ENCODE results near the gene MEIS1. TPM values are rescaled to one million over a fixed set of nuclear protein-coding genes. Genes with fewer than 3 reads are reported as not detected.

The MEIS1 gene
- total RNA-seq, 1 experiment from 2014 or later: 2.5 TPM

DNA sequence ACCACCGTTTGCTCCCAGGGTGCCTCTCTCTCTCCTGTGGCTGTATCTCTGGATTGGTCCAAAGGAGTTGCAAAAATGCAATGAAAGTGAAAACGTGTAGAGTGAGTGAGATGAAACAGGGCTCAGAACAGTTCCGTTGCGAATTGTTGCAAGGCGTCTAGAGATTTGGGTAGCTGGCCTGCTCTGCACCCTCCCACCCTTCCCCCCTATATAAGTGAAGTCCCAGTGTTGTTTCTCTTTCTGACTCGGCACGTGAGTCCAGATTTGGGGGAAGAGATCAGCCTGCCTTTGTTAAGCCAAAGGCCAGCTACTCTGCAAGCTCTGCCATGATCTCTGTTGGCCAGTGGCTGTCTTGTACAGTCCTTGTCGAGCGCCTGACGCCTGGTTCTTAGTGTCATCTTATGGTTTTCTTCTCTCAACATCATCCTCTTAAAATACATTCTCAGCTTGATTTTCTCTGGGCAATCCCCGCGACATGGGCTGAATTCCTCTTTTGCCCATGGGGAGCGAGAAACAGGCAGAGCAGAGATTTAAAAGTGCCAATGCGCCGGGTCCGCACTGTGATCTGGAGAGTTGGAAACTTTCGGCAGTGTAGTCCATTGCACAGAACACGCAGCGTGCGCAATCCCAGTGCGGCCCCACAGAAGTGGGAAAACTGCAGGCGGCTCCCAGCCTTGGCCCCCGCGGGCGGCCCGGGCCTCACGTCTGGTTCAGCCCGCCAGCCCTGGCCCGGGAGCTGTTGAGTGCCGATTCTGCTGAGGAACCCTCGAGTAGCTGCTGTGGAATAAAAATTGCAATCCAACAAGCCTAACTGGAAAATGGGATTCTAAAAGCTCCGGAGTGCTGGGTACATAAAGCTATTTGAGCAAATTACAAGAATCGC, 9.3 kb downstream of the MEIS1 start:
- no peak for DNase-seq (ENCODE audit: low read depth)

DNA sequence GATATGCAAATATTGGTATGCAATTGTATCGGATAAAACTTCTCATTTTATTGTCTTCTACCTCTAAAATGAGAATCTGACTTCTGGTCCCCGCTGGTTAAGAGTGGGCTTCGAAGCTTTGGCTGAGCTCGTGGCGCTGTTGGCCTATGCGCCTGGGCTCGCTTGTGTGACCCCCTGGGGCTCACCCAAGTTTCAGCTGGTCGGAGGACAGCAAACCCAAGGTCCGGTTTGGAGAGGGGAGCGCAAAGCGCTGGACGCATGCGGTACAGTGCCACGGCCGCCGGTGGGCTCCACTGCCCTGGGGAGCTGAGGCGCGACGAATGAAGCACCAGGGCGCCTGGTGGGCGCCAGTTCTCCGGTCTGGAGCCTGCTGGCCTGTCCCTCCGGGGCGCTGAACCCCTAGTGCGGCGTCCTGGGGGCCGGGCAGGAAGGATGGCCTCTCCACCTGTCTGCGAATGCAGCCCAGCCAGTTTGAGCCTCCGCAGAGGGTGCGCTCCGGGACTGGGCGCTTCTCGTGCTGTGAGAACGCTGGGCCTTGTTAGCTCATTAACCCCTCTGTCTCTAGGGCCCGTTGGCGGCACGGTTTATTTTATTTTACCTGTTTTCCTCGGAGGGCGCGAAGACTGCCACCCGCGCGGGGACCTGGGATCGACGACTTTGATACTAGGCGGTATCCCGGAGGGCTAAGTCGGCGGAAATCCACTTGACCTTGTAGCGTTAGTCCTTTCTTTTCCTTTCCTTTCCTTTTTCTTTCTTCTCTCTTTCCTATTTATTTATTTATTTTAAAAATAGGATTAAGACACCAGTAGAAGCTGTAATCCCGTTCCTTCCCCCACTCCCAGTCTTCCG, 10.4 kb downstream of the MEIS1 start:
- DNase-seq (ENCODE audit: low read depth): no peak

DNA sequence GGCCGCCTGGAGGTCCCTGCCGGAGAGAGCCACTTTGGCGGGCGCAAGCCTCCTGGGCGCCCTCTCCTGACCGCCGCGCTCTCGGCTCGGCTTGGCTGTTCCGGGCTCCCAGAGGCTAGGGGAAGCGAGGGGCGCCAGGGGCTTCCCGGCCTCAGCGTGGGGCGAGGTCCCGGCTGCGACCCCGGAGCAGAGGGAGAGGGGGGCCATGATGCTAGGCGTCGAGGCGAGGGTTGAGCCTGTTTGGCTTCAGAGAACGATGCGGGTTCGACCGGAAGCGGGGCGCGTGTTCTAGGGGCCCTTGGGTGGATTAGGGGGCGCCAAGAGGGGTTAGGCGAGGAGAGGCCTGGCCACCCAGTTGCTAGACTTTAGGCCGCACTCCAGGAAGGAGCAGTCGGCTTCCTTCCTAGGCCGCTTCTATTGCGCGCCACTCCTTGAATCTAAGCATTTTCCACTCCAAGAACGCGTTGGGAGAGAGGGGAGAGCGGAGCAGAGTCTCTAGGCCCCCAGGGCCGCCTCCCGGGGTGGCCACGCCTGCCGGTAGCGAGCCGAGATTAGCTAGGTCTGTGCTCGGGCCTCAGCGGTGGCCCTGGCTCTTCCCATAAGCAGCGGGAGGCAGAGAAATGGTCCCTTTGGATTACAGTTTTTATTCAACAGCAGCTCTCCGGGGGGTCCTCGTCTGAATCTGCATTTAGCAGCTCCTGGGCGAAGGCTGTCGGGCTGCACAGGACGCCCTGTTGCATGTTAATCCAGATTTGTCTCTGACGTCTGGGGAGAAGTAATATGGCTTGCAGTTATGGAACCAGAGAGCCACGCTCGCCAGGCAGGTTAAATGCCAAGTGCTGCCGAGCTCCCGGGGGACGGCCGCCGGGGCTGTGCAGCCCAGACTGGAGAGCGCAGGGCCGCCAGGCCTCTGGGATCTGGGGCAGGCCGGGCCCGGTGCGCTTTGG, 11.3 kb downstream of the MEIS1 start:
- no peak for DNase-seq (ENCODE audit: low read depth)

DNA sequence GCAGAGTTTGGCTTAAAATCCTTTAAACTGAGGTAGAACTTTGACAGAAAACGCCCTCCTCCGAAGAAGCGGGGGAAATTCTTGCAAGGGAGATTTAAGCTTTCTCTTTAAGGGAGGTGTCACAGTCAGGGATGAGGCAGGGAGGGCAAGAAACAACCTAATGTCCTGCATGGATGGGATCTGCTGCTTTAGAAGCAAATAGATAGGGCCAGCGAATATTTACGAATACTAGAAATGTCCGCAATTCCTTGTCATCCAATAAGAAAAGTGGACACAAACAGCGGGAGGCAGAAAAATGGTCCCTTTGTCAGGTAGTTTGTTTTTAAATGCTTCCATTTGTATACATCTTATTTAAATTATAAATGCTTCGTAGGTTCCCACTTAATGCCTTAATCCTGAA, 12.0 kb downstream of the MEIS1 start:
- DNase-seq (ENCODE audit: low read depth): no peak

DNA sequence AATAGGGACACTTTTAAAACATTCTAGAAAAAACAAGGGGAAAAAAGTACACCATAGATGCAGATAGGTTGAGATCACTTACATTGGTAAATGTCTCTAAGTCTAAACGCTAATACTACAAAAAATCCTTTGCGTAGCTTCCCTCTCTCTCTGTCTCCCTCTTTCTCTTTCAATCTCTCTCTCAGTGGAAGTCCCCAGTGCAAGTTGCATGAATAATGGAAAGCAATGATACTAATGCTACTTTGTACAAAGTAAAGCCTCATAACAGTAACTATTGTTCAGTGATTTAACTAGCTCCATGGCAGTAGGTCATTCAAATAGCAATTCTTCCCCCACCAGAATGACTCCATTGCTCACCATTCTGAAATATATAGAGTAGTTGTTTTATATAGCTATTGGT, 12.8 kb downstream of the MEIS1 start:
- no peak for DNase-seq (ENCODE audit: low read depth)

DNA sequence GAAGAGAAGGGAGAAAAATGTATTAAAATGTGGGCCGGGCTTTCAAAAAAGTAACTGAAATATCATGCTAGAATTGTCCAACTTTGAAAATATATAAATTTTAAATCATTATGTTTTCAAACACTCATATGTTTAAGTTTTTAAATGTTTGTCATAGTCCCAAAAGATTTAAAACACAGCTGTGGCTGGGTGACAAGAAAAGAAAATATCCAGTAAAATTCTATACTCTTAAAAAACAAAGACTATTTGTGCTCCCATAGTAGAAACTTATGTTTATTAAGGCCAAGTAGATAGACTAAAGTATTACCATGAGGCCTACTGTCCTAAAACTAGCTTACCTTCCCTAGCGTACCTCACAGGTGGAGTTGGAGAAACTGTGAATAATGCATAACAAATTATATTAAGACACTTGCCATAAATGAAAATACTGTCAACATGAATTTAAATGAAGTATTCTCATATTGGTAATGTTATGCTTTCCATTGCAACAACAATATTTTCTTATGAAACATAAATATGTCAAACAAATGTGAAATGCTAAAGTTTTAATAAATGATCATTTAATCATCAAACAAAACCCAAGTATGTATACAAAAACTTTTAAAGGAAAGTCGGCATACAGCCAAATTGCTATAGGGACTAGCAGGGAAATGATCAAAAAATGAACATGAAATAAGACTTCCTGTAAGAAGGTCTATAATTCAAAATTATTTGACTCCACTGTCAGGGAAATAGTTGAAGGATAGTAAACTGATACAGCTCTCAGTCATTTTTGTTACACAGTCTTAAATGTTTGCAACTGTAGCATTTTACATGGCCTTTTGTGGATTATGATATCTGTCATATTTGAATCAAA, 13.4 kb downstream of the MEIS1 start:
- DNase-seq (ENCODE audit: low read depth): no peak

DNA sequence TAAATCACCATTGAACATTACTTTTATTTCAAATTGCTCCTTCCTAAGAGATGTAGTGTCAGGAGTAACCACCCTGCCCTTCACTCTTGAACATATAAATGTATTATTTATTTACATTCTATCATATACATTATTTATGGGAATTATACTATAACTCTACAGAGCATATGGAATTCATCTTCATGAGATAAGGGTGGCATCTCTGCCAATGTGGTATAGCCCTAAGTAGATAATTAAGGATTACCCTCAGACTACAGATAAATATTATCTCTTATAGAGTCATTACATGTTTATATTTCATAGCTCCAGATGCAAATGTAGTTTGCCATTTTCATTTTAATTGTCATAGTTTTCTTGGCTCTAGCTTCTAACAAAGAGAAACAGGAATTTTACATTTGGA, 17.3 kb downstream of the MEIS1 start:
- DNase-seq (ENCODE audit: low read depth): no peak

DNA sequence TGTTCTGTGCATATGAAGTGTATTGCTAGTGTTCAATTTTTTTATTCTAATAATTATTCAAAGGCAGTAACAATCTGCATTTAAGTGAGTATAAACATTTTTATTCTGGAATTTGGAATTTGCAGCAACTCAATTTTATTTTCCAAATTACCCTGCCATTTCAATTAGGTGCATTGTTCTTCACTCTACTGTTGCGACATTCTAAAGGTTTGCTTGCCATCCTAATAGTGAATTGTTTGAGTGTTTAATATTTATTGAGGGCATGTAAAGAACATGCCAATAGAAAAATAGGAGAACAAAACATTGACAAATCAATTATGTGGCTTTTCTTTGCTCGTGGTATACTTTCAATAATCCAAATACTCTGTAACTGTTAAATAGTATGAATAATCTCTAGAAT, 18.0 kb downstream of the MEIS1 start:
- DNase-seq (ENCODE audit: low read depth): no peak

DNA sequence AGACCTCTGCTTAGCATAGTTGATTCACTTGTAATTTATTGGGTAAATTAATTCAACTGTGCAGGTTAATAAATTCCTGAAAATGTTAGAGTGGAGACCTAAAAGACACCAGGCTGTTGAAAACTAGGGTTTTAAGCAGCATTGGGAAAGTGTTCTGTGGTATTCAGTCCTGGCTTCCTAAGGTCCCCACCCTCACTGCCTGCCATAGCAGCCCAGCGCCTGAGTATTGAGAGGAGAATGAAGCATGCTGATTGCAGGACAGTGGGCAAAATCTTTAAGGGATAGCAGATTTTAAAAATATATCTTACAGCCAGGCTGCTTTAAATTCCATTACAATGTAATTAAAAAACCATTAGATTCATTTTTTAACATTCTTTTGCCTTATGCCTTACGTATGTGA, 20.6 kb downstream of the MEIS1 start:
- DNase-seq (ENCODE audit: low read depth): no peak

DNA sequence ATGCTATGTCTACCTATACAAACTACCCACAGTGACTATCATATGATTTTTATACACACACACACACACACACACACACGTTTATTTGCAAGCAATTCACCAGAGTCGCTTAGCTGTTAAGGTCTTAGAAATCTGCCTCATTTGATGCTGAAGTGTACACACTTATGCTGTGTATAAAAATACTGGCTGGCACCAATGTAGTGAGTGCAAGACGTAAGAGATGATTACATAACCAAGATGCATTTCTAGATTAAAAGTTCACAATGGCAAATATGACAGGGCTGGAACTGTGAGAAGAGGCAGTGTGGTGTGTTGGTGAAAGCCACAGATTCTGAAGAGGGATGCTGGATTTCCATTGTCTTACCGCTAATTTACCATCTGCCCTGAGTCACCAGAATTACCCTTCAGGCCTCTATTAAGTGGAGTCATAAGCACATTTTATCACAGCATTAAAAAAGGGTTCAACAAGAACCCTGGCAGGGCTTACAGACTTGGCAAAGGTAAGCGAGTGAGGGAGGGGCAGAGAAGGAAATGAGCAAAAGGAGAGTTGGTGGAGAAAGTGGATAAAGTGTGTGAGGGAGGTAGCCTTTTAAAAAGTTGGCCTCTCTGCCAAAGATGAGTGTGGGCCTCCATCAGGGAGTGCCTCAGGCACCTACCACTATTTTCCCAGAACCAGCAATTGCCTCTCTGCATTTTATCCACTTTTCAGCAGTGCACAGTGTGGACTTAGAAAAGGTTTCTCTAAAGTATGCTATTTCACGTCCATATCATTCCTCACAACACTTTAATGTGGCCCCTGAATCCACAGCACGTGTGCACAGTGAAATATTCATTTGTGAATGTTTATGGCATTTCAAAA, 21.5 kb downstream of the MEIS1 start:
- no peak for DNase-seq (ENCODE audit: low read depth)

DNA sequence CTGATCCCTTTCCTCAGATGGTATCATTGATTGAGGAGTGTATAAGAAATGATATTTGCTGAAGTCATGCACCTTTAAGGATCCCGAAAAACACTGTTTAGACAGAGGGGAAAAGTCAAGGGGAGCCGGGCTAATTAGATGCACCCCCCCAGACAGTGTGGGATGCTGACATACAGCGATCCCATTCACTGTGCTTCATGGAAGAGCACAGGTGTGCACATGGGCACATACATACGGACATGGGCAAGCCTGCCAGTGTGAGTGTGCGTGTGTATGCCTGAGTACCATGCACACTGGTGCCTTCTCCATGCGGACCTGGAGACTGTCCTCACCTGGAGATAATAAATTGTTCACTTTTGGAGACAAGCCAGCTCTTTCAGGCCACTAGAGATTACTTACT, 22.6 kb downstream of the MEIS1 start:
- DNase-seq (ENCODE audit: low read depth): no peak

DNA sequence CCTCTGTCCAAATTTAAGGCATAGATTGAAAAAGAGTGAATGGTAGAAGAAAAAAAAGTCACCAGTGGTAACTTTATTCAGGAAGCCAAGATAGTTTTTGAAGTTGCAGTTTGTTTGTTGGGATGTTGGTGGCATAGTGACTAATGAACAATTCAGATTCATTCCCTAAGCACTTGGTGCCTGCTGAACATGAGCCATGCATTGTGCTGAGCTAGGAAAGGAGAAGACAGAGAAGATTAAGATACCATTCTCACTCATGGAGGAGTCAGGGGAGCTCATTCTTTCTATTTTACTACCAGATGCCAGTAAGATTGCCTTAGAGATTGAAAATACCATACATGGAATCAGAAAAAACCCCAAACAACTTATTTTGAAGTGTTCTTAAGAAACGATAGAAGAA, 25.1 kb downstream of the MEIS1 start:
- no peak for DNase-seq (ENCODE audit: low read depth)

DNA sequence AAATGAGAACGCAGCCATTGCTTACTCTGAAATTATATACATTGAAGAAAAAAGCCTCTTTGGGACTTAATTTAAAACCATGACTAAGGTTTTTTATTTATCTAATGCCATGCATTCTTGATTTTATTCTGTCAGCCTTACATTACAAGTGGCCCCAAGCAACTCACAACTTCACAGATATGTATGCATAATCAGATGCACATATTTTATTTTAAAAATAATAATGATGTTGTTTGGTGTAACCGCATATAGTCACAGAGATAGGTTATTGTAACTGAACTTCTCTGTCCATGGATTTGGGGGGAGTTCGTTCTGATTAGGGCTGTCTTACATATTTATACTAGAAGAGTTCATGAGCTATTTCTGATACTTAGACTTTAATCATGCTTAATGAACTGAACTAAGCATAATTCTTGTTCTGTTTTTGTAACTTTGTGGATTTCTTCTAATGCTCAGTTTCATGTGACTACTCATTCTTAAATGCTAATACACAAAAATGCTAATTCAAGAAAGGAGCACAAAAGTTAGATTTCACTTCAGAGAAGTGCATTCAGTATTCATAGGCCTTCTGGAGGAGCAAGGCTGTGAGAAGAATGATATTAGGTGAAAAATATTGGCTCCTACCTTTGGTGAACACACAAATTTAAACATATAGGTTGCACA, 26.2 kb downstream of the MEIS1 start:
- DNase-seq (ENCODE audit: low read depth): no peak

DNA sequence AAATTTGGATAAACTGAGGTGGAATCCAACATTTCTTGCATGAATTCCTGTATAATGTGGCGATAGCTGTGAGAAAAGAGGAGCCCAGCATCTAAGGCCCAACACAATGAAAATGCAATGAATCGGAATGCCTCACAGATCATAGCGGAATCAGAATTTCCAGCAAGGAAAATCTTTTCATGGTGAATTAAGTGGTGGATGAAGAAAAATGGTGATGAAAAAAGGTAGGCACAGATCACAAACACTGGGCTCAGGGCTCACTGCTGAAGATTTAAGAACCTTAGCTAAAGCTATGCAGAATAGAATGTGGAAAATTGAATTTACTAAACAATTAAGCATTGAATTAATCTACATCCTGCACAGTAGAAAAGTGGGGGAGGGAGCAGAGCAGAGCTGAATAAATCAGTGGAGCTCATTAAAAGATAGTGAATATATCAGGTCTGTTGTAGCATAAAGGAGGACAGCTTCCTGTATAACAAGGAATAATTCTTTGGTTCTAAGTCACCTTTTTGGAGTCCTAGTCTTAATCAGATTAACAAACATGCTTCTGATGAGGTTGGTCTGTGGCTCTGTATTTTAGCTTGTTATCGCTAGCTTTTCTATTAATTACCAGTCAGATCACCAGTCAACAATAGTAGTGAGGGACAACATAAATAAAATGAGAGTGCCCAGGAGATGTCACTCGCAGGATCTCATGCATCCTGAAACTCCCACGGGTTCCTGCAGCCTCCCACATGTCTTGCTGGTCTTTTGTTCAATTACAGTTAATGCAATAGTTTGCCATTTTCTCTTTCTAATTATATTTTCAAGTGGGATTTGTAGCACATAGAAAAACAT, 27.0 kb downstream of the MEIS1 start:
- DNase-seq (ENCODE audit: low read depth): no peak

DNA sequence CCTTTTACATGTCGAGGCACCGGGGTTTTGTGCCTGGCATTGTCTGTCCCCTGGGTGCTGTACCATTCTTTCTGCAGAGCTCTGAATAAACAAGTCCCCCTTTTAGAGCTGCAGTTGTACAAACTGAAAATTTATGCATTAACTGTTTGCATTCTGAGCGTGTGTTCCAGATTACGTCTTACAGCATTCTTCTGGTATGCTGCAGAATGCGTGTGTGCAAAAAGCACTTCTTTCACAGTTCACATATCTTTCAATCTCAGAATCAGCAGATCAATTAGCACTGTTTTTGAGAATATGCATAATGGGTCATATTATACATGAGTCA, 27.5 kb downstream of the MEIS1 start:
- no peak for DNase-seq (ENCODE audit: low read depth)

DNA sequence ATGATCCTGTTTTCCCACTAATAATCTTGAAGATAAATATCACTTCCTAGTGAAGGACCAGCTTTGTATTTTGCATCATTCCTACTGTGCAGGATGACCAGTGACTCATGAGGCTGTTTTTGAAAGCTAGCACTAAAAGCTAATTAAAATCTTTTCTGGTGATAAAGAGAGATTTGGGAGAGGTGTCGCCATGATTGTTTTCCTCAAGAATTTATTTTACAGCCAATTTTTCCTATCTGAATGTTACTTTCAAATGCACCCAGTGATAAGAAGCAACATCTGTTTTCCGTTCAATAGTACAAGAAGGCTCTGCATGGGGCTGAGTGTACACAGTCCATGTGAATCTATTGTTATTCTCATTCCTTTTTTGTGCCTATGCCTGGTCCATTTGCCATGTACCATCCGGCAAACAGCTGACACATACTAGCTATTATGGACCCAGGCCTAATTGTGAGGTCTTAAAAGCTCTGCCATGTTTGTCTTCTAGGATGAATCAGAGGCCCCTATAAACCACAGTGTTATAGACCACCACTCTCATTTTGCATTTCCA, 28.4 kb downstream of the MEIS1 start:
- no peak for DNase-seq (ENCODE audit: low read depth)

DNA sequence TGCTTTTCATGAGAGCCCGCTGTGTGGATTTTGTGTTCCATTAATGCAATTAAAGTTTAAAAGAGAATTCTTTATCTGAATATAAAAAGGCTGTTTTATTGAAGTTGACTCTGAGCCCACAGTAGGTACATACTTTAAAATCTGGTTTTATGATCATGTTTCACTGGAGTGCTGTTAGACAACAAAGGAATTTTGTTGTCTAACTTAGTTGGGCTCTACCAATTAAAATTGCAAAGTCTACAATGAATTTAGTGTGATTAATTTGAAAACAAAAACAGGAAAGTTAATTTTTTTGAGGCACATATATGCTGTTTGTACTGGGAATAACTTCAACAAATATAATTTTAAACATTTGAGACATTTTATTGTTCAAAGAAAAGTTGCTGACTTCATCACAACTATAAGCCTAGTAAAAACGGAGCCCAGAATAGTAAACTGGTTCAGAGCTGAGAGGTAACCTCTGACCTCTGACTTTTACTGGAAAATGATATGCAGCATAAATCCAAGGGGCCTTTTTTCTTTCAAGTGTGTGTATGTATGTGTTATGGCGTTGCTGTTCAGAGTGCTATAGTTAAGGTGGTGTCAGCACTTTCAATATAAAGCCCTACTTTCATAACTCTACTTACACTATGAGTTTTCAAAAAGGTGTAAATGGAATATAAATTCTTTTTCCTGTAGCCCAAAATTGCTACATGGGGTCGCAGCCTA, 30.2 kb downstream of the MEIS1 start:
- no peak for DNase-seq (ENCODE audit: low read depth)
